Measurements from ENCODE around the gene FBXL20.

Gene FBXL20

DNA sequence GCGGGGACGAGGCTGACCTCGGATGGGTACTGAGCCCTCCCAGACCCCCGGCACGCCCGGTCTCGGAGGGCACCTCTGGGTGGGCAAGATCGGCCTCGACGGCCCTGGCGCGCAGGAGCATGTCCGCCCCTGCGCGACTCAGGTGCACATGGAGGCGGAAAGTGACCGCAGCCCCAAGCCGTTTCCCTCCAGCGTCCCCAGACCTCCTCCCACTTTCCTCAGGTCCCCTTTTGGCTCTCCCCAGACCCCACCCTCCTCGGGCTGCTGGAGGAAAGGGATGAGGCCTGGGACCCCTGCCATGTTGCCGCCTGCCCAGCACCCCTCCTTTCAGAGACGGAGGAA lies 191.4 kb downstream of the FBXL20 start:
- peak overlapping the region; percentile 57; the same call in 1 of the 2 replicates for H3K9ac ChIP-seq
- no peak overlapping the region for H3K4me3 ChIP-seq (IDR thresholded peaks at IDR 0.05; ENCODE audit: insufficient read depth, low read depth, low read length)
- no peak overlapping the region for H3K27ac ChIP-seq

DNA sequence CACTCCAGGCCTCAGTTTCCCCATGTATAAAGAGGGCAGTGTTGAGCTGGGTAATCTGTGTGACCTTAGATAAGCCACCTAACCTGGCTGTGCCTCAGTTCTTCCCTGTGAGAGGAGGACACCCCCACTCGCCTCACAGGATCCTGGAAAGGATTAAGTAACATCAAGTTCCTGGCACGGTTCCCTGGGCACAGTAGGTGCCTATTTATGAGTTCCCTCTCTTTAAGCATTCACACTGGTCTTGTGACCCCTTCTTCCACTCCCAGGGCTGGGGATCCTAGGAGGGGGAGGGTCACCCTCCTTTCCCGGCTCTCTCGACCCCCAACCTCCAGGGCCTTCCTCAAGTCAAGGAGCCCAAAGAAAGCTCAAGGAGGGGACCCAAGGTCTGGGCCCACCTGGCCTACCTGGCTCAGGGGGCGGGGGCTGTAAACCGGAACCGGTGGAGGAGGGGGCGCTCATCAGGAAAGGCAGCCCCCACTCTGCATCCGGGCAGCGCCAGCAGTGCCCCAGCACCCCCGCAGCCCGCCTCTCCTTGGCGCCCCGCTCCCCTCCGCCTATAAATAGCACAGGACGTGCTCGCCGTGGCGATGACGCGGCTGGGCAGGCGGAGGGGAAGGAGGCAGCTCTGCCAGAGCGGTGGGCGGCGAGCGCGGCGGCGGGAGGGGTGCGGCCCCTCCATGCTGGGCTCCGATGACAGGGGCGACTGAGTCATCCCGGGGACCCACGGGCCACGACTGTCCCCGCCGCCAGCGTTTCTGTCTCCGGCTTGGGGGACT lies 191.9 kb downstream of the FBXL20 start:
- peaks cover 28% of the 10 kb centered on the region for H3K4me1 ChIP-seq (ENCODE audit: low read depth, poor library complexity, severe bottlenecking)

More for the DNA sequence above, 191.4 kb downstream of the FBXL20 start:
- Histone ChIP-seq H2AFZ (ENCODE audit: low read depth) (peak overlapping the region; percentile 81; the same call in 1 of the 2 replicates), H4K20me1 (ENCODE audit: insufficient read depth) (no peaks in the 10 kb centered on the region), H3K27me3 (ENCODE audit: insufficient read depth, low read depth) (no peaks in the 10 kb centered on the region; the same call in 1 of the 2 replicates), H3K4me2 (peak overlapping the region; percentile 86; the same call in 1 of the 2 replicates), H3K4me1 (ENCODE audit: low read depth, poor library complexity, severe bottlenecking) (peaks cover 28% of the 10 kb centered on the region), H3K79me2 (ENCODE audit: insufficient read depth, low read depth) (no peaks in the 10 kb centered on the region), H3K36me3 (ENCODE audit: insufficient read depth) (no peaks in the 10 kb centered on the region)
- TF ChIP-seq, protein P1, sequence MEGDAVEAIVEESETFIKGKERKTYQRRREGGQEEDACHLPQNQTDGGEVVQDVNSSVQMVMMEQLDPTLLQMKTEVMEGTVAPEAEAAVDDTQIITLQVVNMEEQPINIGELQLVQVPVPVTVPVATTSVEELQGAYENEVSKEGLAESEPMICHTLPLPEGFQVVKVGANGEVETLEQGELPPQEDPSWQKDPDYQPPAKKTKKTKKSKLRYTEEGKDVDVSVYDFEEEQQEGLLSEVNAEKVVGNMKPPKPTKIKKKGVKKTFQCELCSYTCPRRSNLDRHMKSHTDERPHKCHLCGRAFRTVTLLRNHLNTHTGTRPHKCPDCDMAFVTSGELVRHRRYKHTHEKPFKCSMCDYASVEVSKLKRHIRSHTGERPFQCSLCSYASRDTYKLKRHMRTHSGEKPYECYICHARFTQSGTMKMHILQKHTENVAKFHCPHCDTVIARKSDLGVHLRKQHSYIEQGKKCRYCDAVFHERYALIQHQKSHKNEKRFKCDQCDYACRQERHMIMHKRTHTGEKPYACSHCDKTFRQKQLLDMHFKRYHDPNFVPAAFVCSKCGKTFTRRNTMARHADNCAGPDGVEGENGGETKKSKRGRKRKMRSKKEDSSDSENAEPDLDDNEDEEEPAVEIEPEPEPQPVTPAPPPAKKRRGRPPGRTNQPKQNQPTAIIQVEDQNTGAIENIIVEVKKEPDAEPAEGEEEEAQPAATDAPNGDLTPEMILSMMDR (conservative IDR thresholded peaks at IDR 0.05; ENCODE audit: low read depth, low read length), result no peak

DNA sequence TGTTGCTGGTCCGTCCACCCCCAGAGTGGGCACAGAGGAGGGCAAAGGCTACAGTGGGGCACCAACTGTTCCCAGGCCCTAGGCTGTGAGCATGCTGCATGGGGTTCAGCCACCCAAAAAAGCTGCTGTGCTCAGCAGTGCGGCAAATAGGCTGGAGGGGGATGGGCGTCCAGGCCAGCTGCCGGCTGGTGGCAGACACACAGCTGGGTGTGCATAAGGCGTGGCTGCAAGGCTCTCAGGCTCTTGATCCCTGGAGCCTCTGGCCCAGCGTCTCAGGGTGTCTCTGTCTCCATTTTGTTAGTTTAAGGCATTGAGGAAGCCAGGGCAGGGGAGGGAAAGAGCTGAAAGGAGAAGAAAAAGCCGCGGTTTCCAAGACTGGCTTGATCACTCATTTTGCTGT lies 192.5 kb downstream of the FBXL20 start:
- no peaks in the 10 kb centered on the region; the same call in 1 of the 2 replicates for H3K27me3 ChIP-seq (ENCODE audit: insufficient read depth, low read depth)
- no peak overlapping the region for H3K4me3 ChIP-seq (IDR thresholded peaks at IDR 0.05; ENCODE audit: insufficient read depth, low read depth, low read length)
- peak overlapping the region; percentile 60 for H3K27ac ChIP-seq
- no peaks in the 10 kb centered on the region for H3K79me2 ChIP-seq (ENCODE audit: insufficient read depth, low read depth)
- H3K4me1 ChIP-seq (ENCODE audit: low read depth, poor library complexity, severe bottlenecking), result peaks cover 28% of the 10 kb centered on the region
- peak overlapping the region; percentile 57; the same call in 1 of the 2 replicates for H3K9ac ChIP-seq
- TF ChIP-seq, protein P1 (conservative IDR thresholded peaks at IDR 0.05; ENCODE audit: low read depth, low read length), result no peak
- peaks cover 4% of the 10 kb centered on the region; the same call in 1 of the 2 replicates for H3K36me3 ChIP-seq (ENCODE audit: insufficient read depth)
- H3K4me2 ChIP-seq, result peak overlapping the region; percentile 86
- peak overlapping the region; percentile 81; the same call in 1 of the 2 replicates for H2AFZ ChIP-seq (ENCODE audit: low read depth)
- no peaks in the 10 kb centered on the region for H4K20me1 ChIP-seq (ENCODE audit: insufficient read depth)

More for the DNA sequence above, 191.9 kb downstream of the FBXL20 start:
- no peak overlapping the region for H3K4me3 ChIP-seq (IDR thresholded peaks at IDR 0.05; ENCODE audit: insufficient read depth, low read depth, low read length)
- no peaks in the 10 kb centered on the region; the same call in 1 of the 2 replicates for H3K27me3 ChIP-seq (ENCODE audit: insufficient read depth, low read depth)
- 0 out of 2 replicates have a peak, but pooled peaks cover 3% of the 10 kb centered on the region for H3K36me3 ChIP-seq (ENCODE audit: insufficient read depth)
- peak overlapping the region; percentile 60 for H3K27ac ChIP-seq
- H3K4me2 ChIP-seq, result peak overlapping the region; percentile 86
- no peaks in the 10 kb centered on the region for H3K79me2 ChIP-seq (ENCODE audit: insufficient read depth, low read depth)
- peak overlapping the region; percentile 81; the same call in 1 of the 2 replicates for H2AFZ ChIP-seq (ENCODE audit: low read depth)
- TF ChIP-seq, protein P1 (conservative IDR thresholded peaks at IDR 0.05; ENCODE audit: low read depth, low read length), result no peak
- H4K20me1 ChIP-seq (ENCODE audit: insufficient read depth), result no peaks in the 10 kb centered on the region
- H3K9ac ChIP-seq, result peak overlapping the region; percentile 57; the same call in 1 of the 2 replicates

DNA sequence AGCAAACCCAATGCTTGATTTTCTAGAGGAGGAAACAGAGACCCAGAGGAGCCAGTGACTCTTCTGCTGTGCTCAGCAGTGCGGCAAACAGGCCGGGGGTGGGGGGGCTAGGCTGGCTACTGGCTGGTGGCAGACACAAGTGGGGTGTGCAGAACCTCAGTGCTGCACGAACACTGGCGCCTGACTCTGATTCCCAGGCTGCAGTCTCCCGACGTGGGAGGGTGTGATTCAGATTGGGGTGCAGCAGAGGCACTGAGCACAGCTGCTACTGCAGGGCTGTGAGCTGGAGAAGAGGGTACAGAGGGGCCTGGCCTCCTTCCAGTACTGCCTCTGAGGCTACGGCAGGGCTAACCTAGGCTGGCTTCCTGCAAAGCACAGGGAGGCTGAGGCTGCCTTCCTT lies 193.3 kb downstream of the FBXL20 start:
- Histone ChIP-seq H3K4me1 (ENCODE audit: low read depth, poor library complexity, severe bottlenecking) (peaks cover 28% of the 10 kb centered on the region), H2AFZ (ENCODE audit: low read depth) (peak overlapping the region; percentile 81; the same call in 1 of the 2 replicates), H3K79me2 (ENCODE audit: insufficient read depth, low read depth) (no peaks in the 10 kb centered on the region), H3K9ac (peak overlapping the region; percentile 57; the same call in 1 of the 2 replicates), H3K27me3 (ENCODE audit: insufficient read depth, low read depth) (no peaks in the 10 kb centered on the region), H4K20me1 (ENCODE audit: insufficient read depth) (no peaks in the 10 kb centered on the region), H3K4me3 (IDR thresholded peaks at IDR 0.05; ENCODE audit: insufficient read depth, low read depth, low read length) (no peak overlapping the region), H3K27ac (peak overlapping the region; percentile 60; the same call in 1 of the 2 replicates), H3K4me2 (peak overlapping the region; percentile 86; the same call in 1 of the 2 replicates), H3K36me3 (ENCODE audit: insufficient read depth) (peaks cover 8% of the 10 kb centered on the region; the same call in 1 of the 2 replicates)
- TF ChIP-seq, protein P1 (conservative IDR thresholded peaks at IDR 0.05; ENCODE audit: low read depth, low read length), result no peak
